NCI-H226 (cell line): ENCODE results near the gene ZC3HAV1L.
A peak's percentile ranks its signal among the peaks of the same experiment; 100 is the strongest.
"Not testable (repeated sequence)": the region's sequence is repeated elsewhere in the genome, so short reads cannot be mapped to it uniquely, and the experiment has no call there.

Experiments
- DNase-seq: peaks from one replicate; pipeline ENCODE4 v3.0.0-alpha.2; 2015

Gene ZC3HAV1L

DNA sequence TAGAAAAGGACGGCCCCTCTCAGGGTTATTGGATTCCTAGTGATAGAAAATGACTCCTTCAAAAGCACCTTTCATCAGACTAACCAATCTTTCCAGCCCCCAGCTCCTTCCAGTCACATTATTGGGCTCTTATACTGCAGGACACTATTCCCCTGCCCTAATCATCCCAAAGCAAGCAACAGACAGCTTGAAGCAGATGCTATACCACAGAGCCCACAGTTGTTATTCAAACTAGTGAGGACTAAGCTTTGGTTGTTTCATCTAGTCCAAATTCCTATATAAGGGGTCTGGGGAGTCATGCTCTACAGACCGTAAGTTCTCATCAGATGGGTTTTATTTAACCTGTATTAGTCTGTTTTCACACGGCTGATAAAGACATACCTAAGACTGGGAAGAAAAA is 24.5 kb downstream of the ZC3HAV1L start:
- no peak for DNase-seq

DNA sequence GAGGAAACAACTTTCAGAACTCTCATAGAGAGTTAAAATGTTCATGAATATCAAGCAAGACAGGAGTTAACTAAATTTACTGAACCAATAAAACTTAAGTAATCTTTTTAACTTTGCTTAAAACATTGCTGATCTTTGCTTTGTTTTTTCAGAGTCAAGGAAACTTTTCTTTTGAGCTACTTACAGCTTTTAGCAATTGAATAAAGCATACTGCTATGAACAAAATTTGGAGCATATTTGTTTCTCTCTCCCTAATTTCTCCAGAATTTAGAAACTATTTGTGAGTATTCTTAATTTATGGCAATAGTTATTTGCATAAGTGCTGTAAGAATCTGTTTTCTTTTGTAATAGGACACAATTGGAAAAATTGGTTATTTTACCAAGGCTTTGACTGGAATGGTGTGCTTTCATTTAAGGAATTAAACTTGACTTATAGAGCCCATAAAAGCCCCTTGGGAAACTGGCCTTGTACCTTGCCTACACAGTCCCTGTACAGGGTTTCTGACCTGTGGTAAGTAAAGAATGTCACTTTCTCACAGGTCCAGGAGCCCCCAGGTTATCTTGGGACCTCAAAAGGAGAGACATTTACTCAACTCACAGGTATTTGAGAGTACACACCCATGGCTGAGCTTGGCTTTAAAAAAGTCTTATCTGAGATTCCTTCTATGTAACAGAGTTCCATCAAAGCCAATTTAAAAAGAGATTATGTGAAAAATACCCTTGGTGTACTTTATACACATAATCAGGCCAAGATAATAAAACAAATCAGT is 31.3 kb downstream of the ZC3HAV1L start:
- DNase-seq, result peak; percentile 37

DNA sequence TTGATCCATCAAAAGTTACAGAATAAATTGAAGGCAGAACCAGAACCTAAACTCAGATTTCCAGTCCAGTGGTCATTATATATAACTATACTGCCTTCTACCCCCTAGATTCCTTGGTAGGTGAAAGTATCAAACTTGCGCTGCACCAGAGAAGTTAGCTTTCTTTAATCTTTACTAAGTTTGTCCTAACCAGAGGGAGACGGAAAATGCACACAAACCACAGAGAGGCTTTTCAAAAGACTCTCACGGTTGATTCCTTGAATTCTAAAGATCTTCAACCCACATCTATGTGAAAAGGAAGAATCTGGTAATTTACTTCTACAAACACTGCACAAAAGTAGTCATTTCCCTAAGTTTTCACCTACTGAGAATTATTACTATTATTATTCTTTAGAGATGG is 36.4 kb downstream of the ZC3HAV1L start:
- DNase-seq, result no peak

DNA sequence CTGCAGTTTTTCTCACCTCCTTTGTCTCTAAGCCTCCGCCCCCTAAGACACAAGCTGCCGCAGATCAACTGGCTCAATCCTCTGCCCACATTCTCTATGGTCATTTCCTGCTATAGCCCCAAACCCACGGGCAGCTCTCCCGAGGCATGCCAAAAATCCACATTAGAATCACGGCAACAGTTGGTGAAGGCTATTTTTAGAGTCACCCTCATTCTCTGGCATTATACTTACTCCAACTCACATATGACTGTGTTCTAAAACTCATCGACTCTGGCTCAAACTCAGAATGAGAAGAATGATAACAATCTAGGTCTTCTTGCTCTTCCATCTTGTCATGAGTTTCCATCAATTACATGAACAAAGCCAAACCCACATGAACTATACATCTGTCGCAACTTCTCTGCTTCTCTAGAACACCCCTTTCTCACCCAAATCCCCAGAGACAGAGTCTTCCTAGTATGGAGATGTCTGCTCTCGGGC is 43.8 kb downstream of the ZC3HAV1L start:
- no peak for DNase-seq

DNA sequence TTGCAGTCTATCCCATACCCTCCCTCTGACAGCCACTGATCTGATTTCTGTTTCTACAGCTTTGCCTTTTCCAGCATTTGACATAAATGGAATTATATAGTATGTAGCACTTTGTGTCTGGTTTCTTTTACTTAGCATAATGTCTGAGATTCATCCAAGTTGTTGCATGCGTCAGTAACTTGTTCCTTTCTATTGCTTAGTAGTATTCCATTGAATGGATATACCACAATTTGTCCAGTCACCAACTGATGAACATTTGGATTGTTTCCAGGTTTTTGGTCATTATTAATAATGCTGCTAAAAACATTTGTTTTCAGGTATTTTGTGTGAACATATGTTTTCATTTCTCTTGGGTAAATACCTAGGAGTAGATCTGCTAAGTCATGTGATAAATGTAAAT is 48.2 kb downstream of the ZC3HAV1L start:
- DNase-seq, result no peak

DNA sequence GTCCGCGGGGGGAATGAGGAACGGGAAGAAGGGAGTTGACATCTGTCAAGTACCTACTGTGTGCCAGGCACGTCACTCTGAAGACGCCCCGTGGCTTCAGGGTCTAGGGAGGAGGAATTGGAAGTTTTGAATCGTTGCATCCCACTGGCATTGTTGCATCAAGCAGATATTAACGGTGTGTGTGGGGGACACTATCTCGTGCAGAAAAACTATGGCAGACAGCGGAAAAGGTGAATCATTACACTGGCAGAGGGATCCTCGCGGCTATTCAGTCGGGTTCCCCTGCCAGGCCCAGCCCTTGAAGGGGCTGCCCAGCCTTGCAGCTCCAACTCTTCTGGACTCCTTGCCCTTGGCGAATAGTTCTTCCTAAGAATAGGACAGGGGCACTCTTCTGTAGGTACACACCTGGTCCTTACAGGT is 53.6 kb downstream of the ZC3HAV1L start:
- DNase-seq, result peak; percentile 51

DNA sequence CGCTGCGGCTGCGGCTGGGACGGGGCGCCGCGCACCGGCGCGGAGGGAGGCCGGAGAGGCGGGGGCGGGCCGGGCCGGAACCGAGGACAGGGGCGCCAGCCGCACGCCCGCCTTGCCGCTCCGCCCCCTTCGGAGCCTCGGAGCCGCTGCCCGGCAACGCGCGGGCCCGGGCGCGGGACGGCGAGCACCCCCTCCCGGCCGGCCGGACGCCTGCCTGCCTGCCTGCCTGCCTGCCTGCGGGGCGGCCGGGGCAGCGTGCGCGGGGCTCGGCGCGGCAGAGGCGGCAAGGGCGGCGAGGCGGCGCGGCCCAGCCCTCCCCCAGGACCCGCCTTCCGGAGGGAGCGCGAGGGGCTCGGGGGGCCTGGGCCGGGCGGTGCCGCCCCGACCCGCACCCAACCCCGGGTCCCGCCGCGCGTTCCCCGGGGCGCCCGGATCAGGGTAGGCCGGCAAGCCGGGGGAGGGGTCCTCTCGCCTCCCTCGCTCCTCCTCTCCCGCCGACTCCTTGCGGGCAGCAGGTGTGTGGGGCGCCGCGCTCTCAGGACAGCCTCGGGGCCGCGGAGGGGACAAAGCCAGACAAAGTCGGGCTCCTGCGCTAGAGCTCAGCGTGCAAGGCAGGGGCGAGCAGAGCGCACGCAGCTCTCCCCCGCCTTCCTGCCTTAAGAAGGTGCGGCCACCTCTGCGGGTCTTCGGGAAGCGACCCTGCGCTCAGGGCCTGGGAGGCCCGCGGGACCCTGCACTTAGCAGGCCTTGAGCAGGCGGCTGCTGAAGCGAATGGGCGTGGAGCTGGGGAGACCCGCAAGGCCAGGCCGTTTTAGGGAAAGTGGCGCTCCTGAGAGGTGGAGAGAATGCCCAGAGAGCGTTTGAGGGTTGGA is 54.3 kb downstream of the ZC3HAV1L start, which contains the start of gene KIAA1549:
KIAA1549 (minus strand) TSS at position 58 of the 872 bp plus-strand sequence. CDS start 120 bp downstream, outside the sequence.
- peak; percentile 51 for DNase-seq

DNA sequence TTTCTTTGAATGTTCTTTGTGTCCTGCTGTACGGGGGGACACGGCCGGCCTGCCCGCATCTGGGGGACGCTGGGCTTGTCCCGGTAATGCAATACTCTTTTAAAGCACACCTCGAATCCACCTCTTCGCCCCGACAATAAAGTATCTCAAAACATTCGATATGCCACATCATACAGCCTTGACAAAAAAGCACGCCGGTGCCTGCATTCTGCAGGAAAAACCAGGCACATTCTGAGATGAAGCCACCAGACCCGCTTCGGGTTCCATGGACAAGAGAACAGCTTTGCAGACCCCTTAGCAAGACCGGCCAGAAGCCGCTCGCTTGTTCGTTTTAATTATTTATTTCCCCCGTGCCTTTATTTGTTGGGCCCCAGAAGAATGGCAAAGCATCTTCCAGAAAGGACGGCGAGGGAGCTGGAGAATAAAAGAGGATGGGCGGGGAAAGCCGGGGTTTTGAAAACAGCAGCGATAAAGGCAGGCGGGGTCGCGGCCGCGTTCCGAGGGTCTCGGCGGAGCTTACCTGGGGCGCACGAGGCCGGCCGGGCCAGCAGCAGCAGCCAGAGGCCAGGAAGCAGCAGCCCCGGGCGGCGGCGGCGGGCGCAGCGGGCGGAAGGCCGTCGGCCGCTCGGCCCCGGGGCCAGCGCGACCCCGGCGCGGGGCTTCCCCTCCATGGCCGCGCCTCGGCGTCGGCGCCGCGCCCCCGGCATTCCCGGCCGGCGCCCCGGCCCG is 55.1 kb downstream of the ZC3HAV1L start:
- DNase-seq, result no peak

DNA sequence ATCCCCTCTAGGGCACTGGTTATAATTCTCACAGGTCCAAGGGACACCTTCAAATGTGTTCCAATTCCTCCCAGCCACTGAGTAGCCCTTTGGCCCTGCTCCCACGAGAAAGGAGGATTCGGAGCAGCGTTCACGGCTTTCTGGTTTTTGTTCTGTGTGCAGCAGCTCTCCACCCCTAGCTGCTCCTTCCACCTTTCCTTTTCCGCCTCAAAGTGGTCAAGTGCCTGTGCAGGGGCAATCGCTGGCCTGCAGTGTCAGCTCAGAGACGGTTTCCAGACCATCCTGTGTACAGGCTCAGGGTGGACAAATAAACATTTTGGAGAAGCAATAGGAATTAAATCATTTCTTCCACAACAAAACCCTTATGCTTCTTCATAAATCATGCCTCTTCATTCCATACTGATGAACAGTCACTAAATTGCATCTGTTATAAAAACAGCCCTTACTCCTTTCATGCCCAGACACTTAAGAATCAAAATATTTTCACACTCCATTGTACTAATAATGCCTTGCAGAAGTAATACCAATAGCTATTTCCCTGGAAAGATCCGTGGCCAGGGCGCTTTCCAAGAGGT is 55.8 kb downstream of the ZC3HAV1L start:
- no peak for DNase-seq

DNA sequence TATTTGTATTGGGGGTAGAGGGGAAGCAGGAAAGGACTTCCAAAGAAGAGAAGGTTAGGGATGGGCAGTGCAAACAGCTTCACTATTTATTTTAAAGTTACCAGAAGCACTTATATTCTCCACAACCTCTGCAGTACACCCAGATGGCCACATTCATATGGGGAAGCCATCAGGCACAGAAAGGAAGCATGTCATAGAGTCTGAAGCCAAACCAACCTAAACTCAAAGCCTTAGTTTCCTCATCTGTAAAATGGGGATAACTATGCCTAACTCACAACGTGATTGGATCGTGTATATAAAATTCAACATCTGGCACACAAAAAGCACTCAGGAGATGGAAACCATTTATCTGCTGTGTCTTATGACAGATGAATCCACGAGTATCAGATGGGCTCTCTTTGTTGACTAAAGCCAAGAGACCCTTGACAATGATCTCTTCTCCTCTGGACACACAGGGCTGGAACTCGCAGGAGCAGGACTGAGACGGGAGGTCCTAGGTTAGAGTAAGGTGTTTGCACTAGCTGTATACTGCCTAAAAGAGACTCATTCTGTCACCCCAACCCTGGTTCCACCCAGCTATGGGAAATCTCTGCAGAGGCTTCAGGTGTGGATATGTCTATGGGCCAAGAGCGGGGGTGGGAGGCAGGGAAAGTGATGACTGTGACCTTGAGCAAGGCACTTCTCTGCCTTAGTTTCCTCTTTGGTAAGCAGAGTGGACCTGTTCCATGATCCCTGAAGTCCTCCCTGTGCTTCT is 56.4 kb downstream of the ZC3HAV1L start:
- DNase-seq, result no peak

DNA sequence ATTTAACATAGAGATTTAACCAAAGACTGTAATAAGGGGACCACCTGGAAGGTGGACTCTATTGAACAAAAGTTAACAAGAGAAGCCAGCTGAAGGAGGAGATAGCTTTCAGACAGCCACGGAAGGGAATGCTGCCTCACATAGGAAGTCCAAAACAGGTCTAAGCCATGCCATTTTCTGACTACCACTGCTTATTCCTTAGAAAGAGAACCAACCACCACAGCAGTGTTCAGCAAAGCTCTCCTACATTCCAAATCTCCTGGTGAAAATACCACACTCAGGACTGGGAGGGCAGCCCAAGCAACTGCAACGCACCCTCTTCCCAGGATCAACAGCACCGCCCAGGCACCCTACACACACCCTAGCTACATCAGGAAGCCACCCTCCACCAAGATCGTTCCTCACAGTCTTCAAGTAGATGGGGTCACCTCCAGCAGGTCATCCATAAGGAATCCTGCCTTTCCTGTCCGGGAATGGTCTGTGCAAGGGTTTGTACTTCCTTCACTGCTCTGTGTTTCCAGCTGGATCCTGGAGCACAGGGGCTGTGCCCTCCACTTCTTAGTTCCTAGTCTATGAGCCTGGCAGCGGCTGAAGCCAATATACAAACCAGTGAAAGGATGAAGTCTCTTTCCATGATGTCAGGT is 57.2 kb downstream of the ZC3HAV1L start:
- DNase-seq, result no peak

DNA sequence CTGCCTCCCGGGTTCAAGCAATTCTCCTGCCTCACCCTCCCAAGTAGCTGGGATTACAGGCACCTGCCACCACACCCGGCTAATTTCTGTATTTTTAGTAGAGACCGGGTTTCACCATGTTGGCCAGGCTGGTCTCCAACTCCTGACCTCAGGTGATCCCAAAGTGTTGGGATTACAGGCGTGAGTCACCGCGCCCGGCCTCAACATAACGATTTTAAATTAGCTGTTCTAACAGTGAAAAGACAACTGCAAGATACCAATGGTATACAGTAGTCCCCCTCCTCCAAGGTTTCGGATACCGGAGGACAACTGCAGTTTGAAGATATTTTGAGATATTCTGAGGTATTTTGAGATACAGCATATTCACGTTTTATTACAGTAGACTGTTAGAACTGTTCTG is 59.7 kb downstream of the ZC3HAV1L start:
- DNase-seq, result not testable (repeated sequence)
